Measurements from ENCODE around the gene SFMBT2.

Gene SFMBT2

GRCh38 chr10:7248585-7249164, 162.2 kb downstream of the SFMBT2 start:
- H3K4me3 ChIP-seq (ENCODE audit: low read length): no peak overlapping the region
- H3K9me3 ChIP-seq (ENCODE audit: insufficient read depth, low read depth, low read length): no peaks in the 10 kb centered on the region
- no peaks in the 10 kb centered on the region for H3K27me3 ChIP-seq (ENCODE audit: insufficient read depth, low read length)
- no peak overlapping the region for H3K9ac ChIP-seq (ENCODE audit: low read depth, low read length)
- no peaks in the 10 kb centered on the region for H3K4me1 ChIP-seq (ENCODE audit: insufficient read depth, low read length)
- H3K36me3 ChIP-seq (ENCODE audit: insufficient read depth, low read depth, low read length): no peaks in the 10 kb centered on the region
- no peak overlapping the region for H3K27ac ChIP-seq (ENCODE audit: low read length)

DNA sequence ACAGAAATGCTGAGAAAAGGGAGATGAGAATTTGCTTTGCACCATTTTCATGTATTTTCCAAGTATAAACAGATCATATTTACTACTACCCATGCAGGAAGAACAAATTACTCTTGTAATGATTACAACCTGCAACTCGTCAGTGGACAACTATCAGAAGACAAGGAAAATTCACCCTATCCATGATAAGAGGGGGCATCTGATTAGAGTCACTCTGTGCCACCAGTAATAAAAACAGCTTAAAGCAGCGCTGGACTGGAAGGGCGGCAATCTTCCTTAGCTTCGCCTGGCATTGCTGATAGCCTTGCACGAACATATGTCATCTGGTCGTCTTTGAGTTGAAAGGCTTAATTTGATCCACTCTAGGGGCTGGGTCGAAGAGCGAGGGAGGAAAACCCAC, 162.7 kb downstream of the SFMBT2 start:
- no peaks in the 10 kb centered on the region for H3K27me3 ChIP-seq (ENCODE audit: insufficient read depth, low read length)
- no peaks in the 10 kb centered on the region for H3K4me1 ChIP-seq (ENCODE audit: insufficient read depth, low read length)
- H3K9ac ChIP-seq (ENCODE audit: low read depth, low read length): no peak overlapping the region
- no peaks in the 10 kb centered on the region for H3K9me3 ChIP-seq (ENCODE audit: insufficient read depth, low read depth, low read length)
- H3K4me3 ChIP-seq (ENCODE audit: low read length): no peak overlapping the region
- no peak overlapping the region for H3K27ac ChIP-seq (ENCODE audit: low read length)
- H3K36me3 ChIP-seq (ENCODE audit: insufficient read depth, low read depth, low read length): no peaks in the 10 kb centered on the region

GRCh38 chr10:7245505-7245904, 165.3 kb downstream of the SFMBT2 start:
- H3K27me3 ChIP-seq (ENCODE audit: insufficient read depth, low read length): no peaks in the 10 kb centered on the region
- no peak overlapping the region for H3K4me3 ChIP-seq (ENCODE audit: low read length)
- no peak overlapping the region for H3K27ac ChIP-seq (ENCODE audit: low read length)
- H3K36me3 ChIP-seq (ENCODE audit: insufficient read depth, low read depth, low read length): no peaks in the 10 kb centered on the region
- no peaks in the 10 kb centered on the region; the same call in 1 of the 2 replicates for H3K9me3 ChIP-seq (ENCODE audit: insufficient read depth, low read depth, low read length)
- H3K4me1 ChIP-seq (ENCODE audit: insufficient read depth, low read length): no peaks in the 10 kb centered on the region
- H3K9ac ChIP-seq (ENCODE audit: low read depth, low read length): no peak overlapping the region

DNA sequence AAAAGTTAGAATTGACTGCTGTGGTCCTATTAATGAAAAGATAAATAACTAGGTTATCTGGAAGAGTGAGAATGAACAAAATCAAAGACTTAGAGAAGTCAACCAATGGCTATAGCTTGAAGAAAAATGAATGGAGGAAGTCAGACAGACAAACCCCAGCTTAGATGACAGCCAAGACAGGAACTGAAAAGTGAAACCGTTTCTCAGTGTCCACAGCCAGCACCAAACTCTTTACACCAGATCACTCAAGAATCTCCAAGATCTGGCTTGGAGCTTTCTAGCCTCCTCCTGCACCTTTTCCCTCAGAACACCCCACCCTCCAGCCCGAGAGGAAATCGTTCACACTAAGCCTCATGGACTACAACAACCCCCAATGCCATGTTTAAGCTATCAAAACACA, 167.0 kb downstream of the SFMBT2 start:
- Histone ChIP-seq H3K4me1 (ENCODE audit: insufficient read depth, low read length) (no peaks in the 10 kb centered on the region), H3K4me3 (ENCODE audit: low read length) (no peak overlapping the region), H3K27me3 (ENCODE audit: insufficient read depth, low read length) (no peaks in the 10 kb centered on the region), H3K27ac (ENCODE audit: low read length) (no peak overlapping the region), H3K36me3 (ENCODE audit: insufficient read depth, low read depth, low read length) (no peaks in the 10 kb centered on the region), H3K9me3 (ENCODE audit: insufficient read depth, low read depth, low read length) (no peaks in the 10 kb centered on the region; the same call in 1 of the 2 replicates), H3K9ac (ENCODE audit: low read depth, low read length) (no peak overlapping the region)

DNA sequence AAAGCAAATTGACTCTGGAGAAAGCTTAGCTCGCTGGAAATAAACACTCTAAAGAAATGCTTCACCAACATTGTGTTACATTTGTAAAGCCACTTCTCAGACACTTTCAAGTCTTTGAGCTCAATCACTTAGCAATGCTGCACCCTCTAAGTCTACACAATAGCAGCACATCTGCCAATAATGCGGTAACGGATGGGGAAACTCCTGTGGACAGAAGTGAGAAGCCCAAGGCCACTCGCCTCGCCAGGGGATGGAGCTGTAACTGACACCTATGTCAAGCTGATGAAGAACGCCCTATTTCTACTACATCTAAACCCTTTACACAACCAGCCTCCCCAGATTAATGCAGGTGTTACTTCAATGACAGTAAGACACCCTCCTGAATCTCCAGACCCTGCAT, 167.7 kb downstream of the SFMBT2 start:
- Histone ChIP-seq H3K27ac (ENCODE audit: low read length) (no peak overlapping the region), H3K4me3 (ENCODE audit: low read length) (no peak overlapping the region), H3K36me3 (ENCODE audit: insufficient read depth, low read depth, low read length) (no peaks in the 10 kb centered on the region), H3K9ac (ENCODE audit: low read depth, low read length) (no peak overlapping the region), H3K4me1 (ENCODE audit: insufficient read depth, low read length) (no peaks in the 10 kb centered on the region), H3K9me3 (ENCODE audit: insufficient read depth, low read depth, low read length) (no peaks in the 10 kb centered on the region; the same call in 1 of the 2 replicates), H3K27me3 (ENCODE audit: insufficient read depth, low read length) (no peaks in the 10 kb centered on the region)

GRCh38 chr10:7239312-7239985, 171.4 kb downstream of the SFMBT2 start:
- H3K4me3 ChIP-seq (ENCODE audit: low read length): no peak overlapping the region
- no peak overlapping the region for H3K27ac ChIP-seq (ENCODE audit: low read length)
- H3K36me3 ChIP-seq (ENCODE audit: insufficient read depth, low read depth, low read length): no peaks in the 10 kb centered on the region

DNA sequence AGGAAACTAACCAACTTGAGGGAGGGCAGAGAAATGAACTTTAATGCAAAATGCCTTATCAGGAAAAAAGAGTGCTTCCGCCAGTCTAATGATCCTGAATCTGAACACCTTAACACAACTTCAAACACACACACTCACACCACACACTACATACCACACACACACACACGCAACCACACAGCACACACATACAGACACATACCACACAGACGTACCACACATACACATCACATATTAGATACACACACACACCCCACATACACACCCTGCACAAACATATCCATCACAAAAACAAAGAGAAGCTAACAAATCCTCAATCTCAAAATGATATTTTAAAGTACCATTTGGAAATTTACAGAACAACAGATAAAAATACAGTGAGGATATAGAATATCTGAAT, 175.5 kb downstream of the SFMBT2 start:
- Histone ChIP-seq H3K4me3 (ENCODE audit: low read length) (no peak overlapping the region), H3K9me3 (ENCODE audit: insufficient read depth, low read depth, low read length) (no peaks in the 10 kb centered on the region), H3K27ac (ENCODE audit: low read length) (no peak overlapping the region), H3K27me3 (ENCODE audit: insufficient read depth, low read length) (no peaks in the 10 kb centered on the region), H3K4me1 (ENCODE audit: insufficient read depth, low read length) (no peaks in the 10 kb centered on the region), H3K9ac (ENCODE audit: low read depth, low read length) (no peak overlapping the region), H3K36me3 (ENCODE audit: insufficient read depth, low read depth, low read length) (no peaks in the 10 kb centered on the region)

More at GRCh38 chr10:7239312-7239985, 171.4 kb downstream of the SFMBT2 start:
- no peak overlapping the region for H3K9ac ChIP-seq (ENCODE audit: low read depth, low read length)
- H3K4me1 ChIP-seq (ENCODE audit: insufficient read depth, low read length): no peaks in the 10 kb centered on the region
- no peaks in the 10 kb centered on the region for H3K27me3 ChIP-seq (ENCODE audit: insufficient read depth, low read length)
- no peaks in the 10 kb centered on the region; the same call in 1 of the 2 replicates for H3K9me3 ChIP-seq (ENCODE audit: insufficient read depth, low read depth, low read length)

- Histone ChIP-seq H3K9ac (ENCODE audit: low read depth, low read length) (no peak overlapping the region), H3K27ac (ENCODE audit: low read length) (no peak overlapping the region), H3K9me3 (ENCODE audit: insufficient read depth, low read depth, low read length) (no peaks in the 10 kb centered on the region), H3K36me3 (ENCODE audit: insufficient read depth, low read depth, low read length) (no peaks in the 10 kb centered on the region), H3K27me3 (ENCODE audit: insufficient read depth, low read length) (no peaks in the 10 kb centered on the region), H3K4me3 (ENCODE audit: low read length) (no peak overlapping the region), H3K4me1 (ENCODE audit: insufficient read depth, low read length) (no peaks in the 10 kb centered on the region)
Observed at GRCh38 chr10:7234109-7234508, 176.7 kb downstream of the SFMBT2 start.

DNA sequence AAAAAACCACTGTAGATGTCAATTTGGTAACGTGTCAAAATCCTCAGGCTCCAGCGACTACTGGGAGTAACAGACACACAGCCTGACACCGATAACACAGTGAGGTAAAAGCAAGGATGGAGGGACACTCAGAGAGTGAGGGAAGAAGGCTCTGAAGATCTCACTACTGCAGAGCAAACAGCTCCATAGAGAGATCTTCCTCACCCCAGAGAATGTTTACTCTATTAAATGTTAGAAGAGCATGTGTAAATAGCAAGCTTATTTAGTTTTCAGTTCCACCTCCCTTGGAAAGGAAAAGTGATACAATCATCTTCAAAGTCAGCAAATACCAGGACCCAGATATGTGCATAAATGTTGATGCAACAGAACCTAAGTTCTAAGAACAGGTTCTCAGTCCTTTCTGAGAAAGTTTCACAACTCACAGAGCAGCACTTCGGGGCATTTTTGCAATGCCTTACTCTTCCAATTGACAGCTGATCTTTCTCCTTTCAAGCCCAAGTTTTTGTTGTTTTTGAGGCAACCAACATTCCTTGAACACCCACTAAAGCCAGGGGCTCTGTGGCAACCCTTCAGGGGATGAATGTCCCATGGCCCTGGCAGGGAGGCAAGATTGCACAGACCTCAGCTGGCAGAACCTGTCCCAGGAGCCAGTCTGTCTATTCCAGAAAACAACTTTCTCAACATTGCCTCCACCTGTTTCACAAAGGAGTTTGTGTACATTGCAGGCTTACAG, 177.4 kb downstream of the SFMBT2 start:
- Histone ChIP-seq H3K36me3 (ENCODE audit: insufficient read depth, low read depth, low read length) (no peaks in the 10 kb centered on the region), H3K4me1 (ENCODE audit: insufficient read depth, low read length) (no peaks in the 10 kb centered on the region), H3K9me3 (ENCODE audit: insufficient read depth, low read depth, low read length) (no peaks in the 10 kb centered on the region), H3K27ac (ENCODE audit: low read length) (no peak overlapping the region), H3K27me3 (ENCODE audit: insufficient read depth, low read length) (no peaks in the 10 kb centered on the region), H3K4me3 (ENCODE audit: low read length) (no peak overlapping the region), H3K9ac (ENCODE audit: low read depth, low read length) (no peak overlapping the region)

DNA sequence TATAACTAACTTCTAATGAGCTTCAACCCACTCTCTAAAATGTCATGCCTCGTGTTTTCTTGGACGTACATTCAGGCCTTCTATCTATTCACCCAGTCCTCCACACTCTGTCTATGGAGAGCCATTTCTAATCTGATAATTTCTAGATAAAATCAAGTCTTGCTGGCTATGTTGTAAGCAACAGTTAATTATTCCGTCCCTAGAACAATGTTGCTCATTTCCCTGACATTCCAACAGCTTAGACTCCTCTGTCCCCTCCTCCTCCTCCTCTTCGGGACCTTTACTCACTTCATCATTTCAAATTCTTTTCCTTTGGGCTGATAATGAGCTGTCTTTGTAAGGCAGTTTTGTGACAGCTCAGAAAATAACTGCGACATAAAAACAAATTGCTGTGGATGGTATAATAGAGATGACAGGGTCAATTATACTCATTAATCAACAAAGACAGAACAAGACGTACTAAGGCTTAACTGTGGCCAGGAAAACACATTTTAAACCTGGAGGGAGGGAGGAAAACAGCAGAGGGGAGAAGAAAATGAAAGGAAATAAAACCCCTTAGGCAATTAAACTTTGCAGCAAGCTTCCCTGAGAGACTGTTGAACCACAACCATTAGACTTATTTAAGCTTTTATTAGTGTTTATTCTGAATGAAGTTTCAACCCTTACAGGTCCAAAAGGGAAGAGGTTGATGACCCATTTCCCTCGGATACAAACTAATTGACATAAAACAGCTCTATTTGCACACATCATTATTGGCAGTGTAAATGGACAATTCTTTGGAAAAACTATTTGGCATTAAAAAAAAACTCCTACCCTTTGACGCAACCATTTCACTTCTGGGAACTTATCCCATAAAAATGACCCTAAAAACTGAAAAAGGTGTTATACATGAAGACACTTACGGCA, 179.1 kb downstream of the SFMBT2 start:
- H3K4me3 ChIP-seq (ENCODE audit: low read length): no peak overlapping the region
- no peaks in the 10 kb centered on the region for H3K36me3 ChIP-seq (ENCODE audit: insufficient read depth, low read depth, low read length)
- H3K9me3 ChIP-seq (ENCODE audit: insufficient read depth, low read depth, low read length): no peaks in the 10 kb centered on the region
- no peak overlapping the region for H3K27ac ChIP-seq (ENCODE audit: low read length)
- H3K4me1 ChIP-seq (ENCODE audit: insufficient read depth, low read length): peaks cover 4% of the 10 kb centered on the region; the same call in 1 of the 2 replicates
- no peaks in the 10 kb centered on the region for H3K27me3 ChIP-seq (ENCODE audit: insufficient read depth, low read length)
- H3K9ac ChIP-seq (ENCODE audit: low read depth, low read length): no peak overlapping the region

DNA sequence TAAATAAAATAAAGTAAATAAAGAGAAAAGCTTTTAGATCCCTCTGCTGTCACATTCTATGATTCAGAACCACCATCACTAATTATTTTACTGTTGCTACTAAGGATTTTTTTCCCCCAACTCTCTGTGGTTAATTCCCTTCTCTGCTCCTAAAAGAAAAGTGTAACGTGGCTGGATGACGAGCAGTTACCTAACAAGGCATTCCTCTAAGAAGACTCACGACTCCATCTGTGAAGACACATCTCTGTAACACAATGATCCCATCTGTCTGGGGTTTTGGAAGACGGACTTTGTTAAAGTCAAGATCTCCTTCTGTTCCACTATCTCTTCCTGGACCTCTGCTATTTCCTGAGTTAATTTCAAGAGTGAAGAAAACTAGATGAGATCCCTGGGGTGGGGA, 179.9 kb downstream of the SFMBT2 start:
- Histone ChIP-seq H3K27ac (ENCODE audit: low read length) (no peak overlapping the region), H3K9me3 (ENCODE audit: insufficient read depth, low read depth, low read length) (no peaks in the 10 kb centered on the region), H3K4me1 (ENCODE audit: insufficient read depth, low read length) (peaks cover 4% of the 10 kb centered on the region; the same call in 1 of the 2 replicates), H3K9ac (ENCODE audit: low read depth, low read length) (no peak overlapping the region), H3K27me3 (ENCODE audit: insufficient read depth, low read length) (no peaks in the 10 kb centered on the region), H3K36me3 (ENCODE audit: insufficient read depth, low read depth, low read length) (no peaks in the 10 kb centered on the region), H3K4me3 (ENCODE audit: low read length) (no peak overlapping the region)
